ENCODE data around the gene KIAA1614.
A peak's percentile ranks its signal among the peaks of the same experiment; 100 is the strongest.

KIAA1614 gene

DNA sequence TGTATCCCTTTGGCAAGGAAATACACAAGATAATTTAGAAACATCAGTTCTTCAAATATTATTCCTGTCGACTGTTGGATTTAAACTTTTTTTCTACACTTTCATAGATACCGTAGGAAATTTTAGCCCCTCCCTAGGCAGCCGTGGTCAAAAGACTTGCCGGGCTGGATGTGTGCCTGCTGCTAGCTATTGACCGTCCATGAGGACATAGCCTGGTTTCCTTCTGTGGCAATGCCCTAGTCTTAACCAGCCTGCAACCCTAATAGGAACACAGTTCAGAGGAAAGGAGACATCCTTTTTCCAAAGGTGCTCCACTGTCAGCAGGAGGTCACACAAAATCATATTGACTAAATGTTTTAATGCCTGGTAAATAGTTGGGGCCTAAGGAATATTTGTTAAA, 20.4 kb upstream of the KIAA1614 start:
- H3K36me3 ChIP-seq = peaks cover 4% of the 10 kb centered on the region; the same call in 1 of the 2 replicates
- H3K27me3 ChIP-seq = no peaks in the 10 kb centered on the region
- H4K20me1 ChIP-seq = no peaks in the 10 kb centered on the region
- H3K9ac ChIP-seq = no peak overlapping the region
- peaks cover 26% of the 10 kb centered on the region for H3K4me1 ChIP-seq
- H3K27ac ChIP-seq = no peak overlapping the region
- H3K4me2 ChIP-seq = no peak overlapping the region
- no peak overlapping the region for H3K4me3 ChIP-seq
- TF ChIP-seq Cebpa-rat (IDR thresholded peaks at IDR 0.05) = no peak
- peaks cover 11% of the 10 kb centered on the region; the same call in 1 of the 2 replicates for H3K9me3 ChIP-seq

DNA sequence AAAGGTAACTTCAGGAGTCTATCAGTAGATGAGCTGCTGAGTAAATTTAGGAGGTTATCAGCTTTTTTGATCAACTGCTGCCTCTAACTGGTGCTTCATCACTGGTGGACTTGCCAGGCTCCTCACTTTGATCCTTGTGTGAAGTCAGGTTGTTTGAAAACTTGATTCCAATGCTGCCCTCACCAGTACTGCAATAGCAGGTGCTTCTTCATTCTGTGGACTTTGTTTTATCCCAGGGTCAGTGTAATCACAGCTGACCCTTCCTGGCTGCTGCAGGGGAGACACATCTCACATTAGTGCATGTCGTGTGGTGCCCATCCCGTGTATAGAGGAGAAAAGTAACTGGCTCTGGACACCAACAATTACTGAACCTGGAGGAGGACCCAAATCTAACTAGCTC, 20.0 kb upstream of the KIAA1614 start:
- Histone ChIP-seq H3K4me3 (no peak overlapping the region), H3K27me3 (no peaks in the 10 kb centered on the region), H3K36me3 (peaks cover 2% of the 10 kb centered on the region; the same call in 1 of the 2 replicates), H3K27ac (no peak overlapping the region), H3K4me1 (peaks cover 30% of the 10 kb centered on the region), H4K20me1 (no peaks in the 10 kb centered on the region), H3K4me2 (no peak overlapping the region), H3K9me3 (peaks cover 11% of the 10 kb centered on the region; the same call in 1 of the 2 replicates), H3K9ac (no peak overlapping the region)
- TF ChIP-seq Cebpa-rat (IDR thresholded peaks at IDR 0.05) = no peak

GRCh38 chr1:180893614-180894013, 19.1 kb upstream of the KIAA1614 start:
- H3K9ac ChIP-seq = no peak overlapping the region
- no peaks in the 10 kb centered on the region for H4K20me1 ChIP-seq
- no peak for TF ChIP-seq Cebpa-rat (IDR thresholded peaks at IDR 0.05)
- peak overlapping the region; percentile 49 for H3K4me2 ChIP-seq
- H3K9me3 ChIP-seq = peaks cover 11% of the 10 kb centered on the region; the same call in 1 of the 2 replicates
- H3K4me3 ChIP-seq = no peak overlapping the region
- no peaks in the 10 kb centered on the region for H3K27me3 ChIP-seq
- peaks cover 39% of the 10 kb centered on the region for H3K4me1 ChIP-seq
- no peaks in the 10 kb centered on the region for H3K36me3 ChIP-seq
- H3K27ac ChIP-seq = no peak overlapping the region

GRCh38 chr1:180896161-180896560, 16.5 kb upstream of the KIAA1614 start:
- Histone ChIP-seq H4K20me1 (no peaks in the 10 kb centered on the region), H3K27me3 (no peaks in the 10 kb centered on the region), H3K4me1 (peaks cover 36% of the 10 kb centered on the region), H3K4me3 (no peak overlapping the region), H3K27ac (no peak overlapping the region), H3K9me3 (peaks cover 11% of the 10 kb centered on the region; the same call in 1 of the 2 replicates), H3K9ac (no peak overlapping the region), H3K4me2 (no peak overlapping the region), H3K36me3 (no peaks in the 10 kb centered on the region)
- TF ChIP-seq Cebpa-rat (IDR thresholded peaks at IDR 0.05) = no peak

GRCh38 chr1:180898441-180899219, 14.1 kb upstream of the KIAA1614 start:
- H3K4me2 ChIP-seq = peak overlapping the region; percentile 67
- no peaks in the 10 kb centered on the region for H4K20me1 ChIP-seq
- no peak for TF ChIP-seq Cebpa-rat (IDR thresholded peaks at IDR 0.05)

DNA sequence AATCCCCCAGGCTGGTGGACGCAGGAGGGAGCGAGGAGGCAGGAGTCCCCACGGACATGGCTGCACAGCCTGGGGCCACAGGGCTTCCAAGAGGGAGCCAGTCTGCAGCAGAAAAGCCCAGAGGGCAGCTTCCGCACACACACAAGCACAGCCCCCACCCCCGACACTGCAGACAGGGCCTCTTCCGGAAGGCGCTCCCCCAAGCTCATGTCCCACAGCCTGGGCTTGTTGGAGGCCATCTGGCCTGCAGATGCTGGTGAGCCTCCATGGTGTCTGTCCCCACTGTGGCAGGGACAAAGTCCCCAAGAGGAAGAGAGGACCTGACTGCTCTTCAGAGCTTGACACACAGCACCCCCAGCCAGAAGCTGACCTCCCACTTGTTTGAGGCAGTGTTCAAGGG, 13.4 kb upstream of the KIAA1614 start:
- no peak overlapping the region for H3K4me2 ChIP-seq
- no peak overlapping the region for H3K4me3 ChIP-seq
- no peaks in the 10 kb centered on the region for H3K36me3 ChIP-seq
- peaks cover 23% of the 10 kb centered on the region for H3K4me1 ChIP-seq
- H3K27me3 ChIP-seq = no peaks in the 10 kb centered on the region
- H3K9me3 ChIP-seq = peaks cover 17% of the 10 kb centered on the region; the same call in 1 of the 2 replicates
- H3K9ac ChIP-seq = no peak overlapping the region
- no peaks in the 10 kb centered on the region for H4K20me1 ChIP-seq
- no peak for TF ChIP-seq Cebpa-rat (IDR thresholded peaks at IDR 0.05)
- no peak overlapping the region for H3K27ac ChIP-seq

More at GRCh38 chr1:180898441-180899219, 14.1 kb upstream of the KIAA1614 start:
- Histone ChIP-seq H3K36me3 (no peaks in the 10 kb centered on the region), H3K4me1 (peaks cover 30% of the 10 kb centered on the region), H3K27ac (no peak overlapping the region), H3K9me3 (peaks cover 12% of the 10 kb centered on the region; the same call in 1 of the 2 replicates), H3K4me3 (no peak overlapping the region), H3K9ac (no peak overlapping the region), H3K27me3 (no peaks in the 10 kb centered on the region)

GRCh38 chr1:180901076-180901990, 11.4 kb upstream of the KIAA1614 start:
- no peak overlapping the region for H3K27ac ChIP-seq
- no peak overlapping the region for H3K4me2 ChIP-seq
- no peak overlapping the region for H3K4me3 ChIP-seq
- peaks cover 7% of the 10 kb centered on the region; the same call in 1 of the 2 replicates for H3K9me3 ChIP-seq
- no peaks in the 10 kb centered on the region for H3K27me3 ChIP-seq
- H3K9ac ChIP-seq = no peak overlapping the region
- H4K20me1 ChIP-seq = no peaks in the 10 kb centered on the region
- no peaks in the 10 kb centered on the region for H3K36me3 ChIP-seq
- no peak for TF ChIP-seq Cebpa-rat (IDR thresholded peaks at IDR 0.05)
- peaks cover 22% of the 10 kb centered on the region for H3K4me1 ChIP-seq

- Histone ChIP-seq H3K9ac (no peak overlapping the region), H3K4me2 (no peak overlapping the region), H3K9me3 (0 out of 2 replicates have a peak, but pooled peaks cover 6% of the 10 kb centered on the region), H3K36me3 (no peaks in the 10 kb centered on the region), H3K27me3 (peaks cover 10% of the 10 kb centered on the region), H3K4me1 (peaks cover 15% of the 10 kb centered on the region), H3K4me3 (no peak overlapping the region), H4K20me1 (no peaks in the 10 kb centered on the region), H3K27ac (no peak overlapping the region)
- TF ChIP-seq Cebpa-rat (IDR thresholded peaks at IDR 0.05) = no peak
Observed at GRCh38 chr1:180902541-180902940, 10.2 kb upstream of the KIAA1614 start.

DNA sequence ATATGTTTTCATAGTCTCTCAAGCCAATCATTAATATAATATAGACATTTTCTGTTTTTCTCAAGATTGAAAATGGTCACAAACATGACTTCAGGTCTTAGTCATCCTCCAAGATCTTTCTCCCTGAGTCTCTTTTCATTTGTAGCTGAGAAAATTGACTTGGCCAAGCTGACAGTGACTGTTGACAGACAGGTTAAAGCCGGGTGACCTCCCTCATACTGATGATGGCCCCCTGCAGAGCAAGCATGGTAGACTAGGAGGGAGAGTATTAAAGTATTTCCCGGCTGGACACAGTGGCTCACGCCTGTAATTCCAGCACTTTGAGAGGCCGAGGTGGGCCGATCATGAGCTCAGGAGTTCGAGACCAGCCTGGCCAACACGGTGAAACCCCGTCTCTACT, 6.8 kb upstream of the KIAA1614 start:
- Histone ChIP-seq H3K4me1 (no peaks in the 10 kb centered on the region), H4K20me1 (no peaks in the 10 kb centered on the region), H3K27me3 (peaks cover 44% of the 10 kb centered on the region), H3K36me3 (no peaks in the 10 kb centered on the region), H3K9ac (no peak overlapping the region), H3K4me2 (no peak overlapping the region), H3K4me3 (no peak overlapping the region), H3K27ac (no peak overlapping the region), H3K9me3 (0 out of 2 replicates have a peak, but pooled peaks cover 6% of the 10 kb centered on the region)
- no peak for TF ChIP-seq Cebpa-rat (IDR thresholded peaks at IDR 0.05)
